ENCODE measurements around the gene CORO2B.
A peak's percentile ranks its signal among the peaks of the same experiment; 100 is the strongest.

CORO2B gene

GRCh38 chr15:68574629-68575028 lies 4.2 kb upstream of the CORO2B start:
- no peak for DNase-seq

GRCh38 chr15:68576235-68576892 lies 2.4 kb upstream of the CORO2B start:
- no peak for DNase-seq

DNA sequence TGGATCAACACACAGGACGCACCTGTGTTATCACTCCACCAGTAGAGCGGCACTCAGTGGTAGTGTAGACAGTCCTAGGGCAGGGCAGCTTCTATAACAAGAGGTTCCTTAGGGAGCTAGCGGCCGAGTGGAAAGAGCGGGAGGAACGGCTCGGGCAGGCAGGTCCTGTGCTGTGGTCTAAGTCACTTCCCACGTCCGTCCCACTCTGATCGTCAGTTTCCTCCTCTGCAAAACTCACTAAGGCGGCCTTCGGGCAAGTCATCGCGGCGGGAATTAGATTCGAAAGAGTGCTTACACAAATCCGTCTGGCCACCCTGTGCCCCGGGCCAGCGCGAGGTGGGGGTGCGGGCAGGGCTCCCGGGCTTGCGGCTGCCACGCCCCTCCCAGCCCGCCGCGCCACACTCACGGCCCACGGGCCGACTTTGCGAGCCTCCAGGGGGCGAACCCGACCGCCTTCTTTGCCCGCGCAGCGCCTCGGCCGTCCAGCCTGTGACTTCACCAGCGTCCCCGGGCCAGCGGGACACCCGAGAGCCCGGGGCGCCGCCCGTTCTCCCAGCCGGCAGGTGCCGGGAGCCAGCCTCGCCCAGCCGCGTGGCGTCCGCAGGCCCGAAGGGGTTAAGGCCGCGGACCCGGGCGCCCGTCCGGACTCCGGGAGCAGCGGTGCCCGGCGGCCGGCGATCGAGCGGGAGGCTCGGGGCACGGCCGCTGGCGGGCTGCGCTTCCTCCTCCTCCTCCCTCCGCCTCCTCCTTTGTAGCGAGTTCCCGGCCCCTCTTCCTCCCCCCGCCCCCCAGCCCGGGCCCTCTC lies 416 bp upstream of the CORO2B start:
- peak; percentile 27 for DNase-seq

- no peak for DNase-seq
Observed at GRCh38 chr15:68580026-68580882, 1.5 kb downstream of the CORO2B start.

DNA sequence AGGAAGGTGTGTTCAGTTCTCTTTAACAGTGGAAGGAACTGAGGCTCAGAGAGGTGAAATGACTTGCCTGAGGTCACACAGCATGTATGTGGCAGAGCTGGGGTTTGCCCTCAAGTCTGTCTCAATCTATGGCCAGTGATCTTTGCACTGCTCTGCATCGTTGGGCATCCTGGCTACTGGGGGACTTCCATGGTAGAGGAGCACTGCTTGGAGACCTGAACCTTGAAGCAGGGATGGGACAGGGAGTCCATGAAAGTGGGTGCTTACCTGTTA lies 2.0 kb downstream of the CORO2B start:
- DNase-seq: no peak

GRCh38 chr15:68581725-68582124 lies 2.9 kb downstream of the CORO2B start:
- no peak for DNase-seq

GRCh38 chr15:68582236-68582635 lies 3.4 kb downstream of the CORO2B start:
- DNase-seq: no peak

DNA sequence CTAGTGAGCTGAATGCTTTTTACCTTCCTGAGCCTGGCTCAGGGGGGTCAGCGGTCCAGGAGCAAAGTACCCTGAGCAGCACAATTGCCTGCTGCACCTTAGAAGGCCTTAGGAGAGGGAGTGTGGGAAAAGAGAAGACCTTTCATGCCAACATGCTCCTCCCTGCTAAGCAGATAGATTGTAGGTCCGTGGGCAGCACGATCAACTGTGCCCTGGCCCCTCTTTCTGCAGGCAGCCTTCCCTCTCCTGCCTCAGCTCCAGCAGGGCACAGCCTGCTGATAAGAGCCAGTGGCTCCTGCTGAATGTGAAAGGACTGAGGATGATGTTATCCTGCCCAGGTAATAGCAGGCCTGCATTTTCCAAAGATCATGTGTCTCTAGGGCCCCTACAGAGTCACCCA lies 4.1 kb downstream of the CORO2B start:
- no peak for DNase-seq

GRCh38 chr15:68583321-68583720 lies 4.5 kb downstream of the CORO2B start:
- no peak for DNase-seq

DNA sequence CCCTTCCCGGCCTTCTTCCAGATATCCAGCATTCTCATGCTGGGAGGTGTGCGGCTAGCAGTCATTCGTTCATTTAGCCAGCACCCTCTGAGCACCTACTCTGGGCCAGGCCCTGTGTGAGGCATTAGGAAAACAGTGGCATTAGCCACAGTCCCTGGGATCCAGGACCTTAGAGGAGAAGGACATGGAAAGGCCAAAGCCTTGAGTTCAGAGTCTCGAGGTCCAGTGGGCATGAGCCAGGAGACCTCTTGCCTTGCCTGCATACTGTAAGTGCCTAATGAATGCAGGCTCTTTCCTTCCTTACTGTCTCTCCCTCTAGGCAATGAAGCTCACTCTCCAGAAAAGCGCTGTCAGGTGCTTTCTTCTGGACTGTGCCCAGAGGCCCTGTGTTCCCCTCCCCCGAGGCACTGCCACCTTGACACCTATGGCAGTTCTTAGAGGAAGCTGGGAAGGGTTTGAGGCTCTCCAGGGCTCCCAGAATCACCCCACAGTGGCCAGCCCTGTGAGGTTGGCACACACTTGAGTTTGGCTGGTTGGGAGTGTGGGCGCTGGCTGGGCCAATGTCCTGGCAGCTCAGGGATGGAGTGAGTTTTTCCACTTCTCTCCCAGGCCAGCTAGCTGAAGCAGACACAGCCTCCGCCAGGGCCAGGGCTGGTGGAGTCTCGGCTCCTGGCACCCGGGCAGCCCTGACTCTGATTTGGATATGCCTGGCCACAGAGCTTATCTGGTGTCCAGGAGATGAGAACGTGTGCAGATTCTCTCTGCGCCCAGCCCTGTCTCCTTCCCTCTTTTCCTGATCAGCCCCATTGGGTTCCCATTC lies 5.4 kb downstream of the CORO2B start:
- DNase-seq: no peak

DNA sequence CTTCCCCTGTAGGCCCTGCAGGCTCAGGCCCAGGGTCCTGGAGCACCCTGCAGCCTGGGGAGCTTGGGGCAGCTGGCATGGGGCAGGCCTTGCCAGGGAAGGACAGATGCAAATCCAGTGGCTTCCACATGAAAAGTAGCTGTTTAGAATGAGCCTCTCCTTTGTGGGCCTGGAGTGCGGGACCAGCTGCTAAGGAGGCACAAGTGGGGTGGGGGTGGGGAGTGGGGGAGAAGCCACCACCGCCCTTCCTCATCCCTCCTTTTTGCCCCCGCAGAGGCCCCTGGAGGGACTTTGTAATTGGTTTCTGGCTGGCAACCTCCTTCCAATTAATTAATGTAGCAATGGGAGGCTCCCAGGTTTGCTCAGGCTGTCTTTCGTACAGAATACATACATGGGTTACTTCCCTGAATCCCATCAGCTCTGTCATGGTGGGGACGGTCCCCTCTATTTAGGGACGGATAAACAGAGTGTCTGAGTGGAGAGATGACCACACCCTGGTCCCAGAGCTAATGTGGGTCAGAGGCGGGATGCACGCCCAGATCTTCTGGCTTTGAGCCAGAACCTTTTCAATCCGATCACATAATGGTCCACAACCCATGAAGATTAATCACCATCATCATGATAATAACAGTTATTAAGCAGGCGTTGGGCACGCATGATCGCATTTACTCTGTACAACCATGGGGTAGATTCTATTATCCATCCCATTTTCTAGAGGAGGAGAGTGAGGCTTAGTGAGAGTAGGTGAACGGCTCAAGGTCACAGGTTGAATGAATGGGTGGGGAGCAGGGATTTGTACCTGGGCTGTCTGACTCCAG lies 6.2 kb downstream of the CORO2B start:
- DNase-seq: no peak

GRCh38 chr15:68585574-68586273 lies 6.9 kb downstream of the CORO2B start:
- DNase-seq: no peak

DNA sequence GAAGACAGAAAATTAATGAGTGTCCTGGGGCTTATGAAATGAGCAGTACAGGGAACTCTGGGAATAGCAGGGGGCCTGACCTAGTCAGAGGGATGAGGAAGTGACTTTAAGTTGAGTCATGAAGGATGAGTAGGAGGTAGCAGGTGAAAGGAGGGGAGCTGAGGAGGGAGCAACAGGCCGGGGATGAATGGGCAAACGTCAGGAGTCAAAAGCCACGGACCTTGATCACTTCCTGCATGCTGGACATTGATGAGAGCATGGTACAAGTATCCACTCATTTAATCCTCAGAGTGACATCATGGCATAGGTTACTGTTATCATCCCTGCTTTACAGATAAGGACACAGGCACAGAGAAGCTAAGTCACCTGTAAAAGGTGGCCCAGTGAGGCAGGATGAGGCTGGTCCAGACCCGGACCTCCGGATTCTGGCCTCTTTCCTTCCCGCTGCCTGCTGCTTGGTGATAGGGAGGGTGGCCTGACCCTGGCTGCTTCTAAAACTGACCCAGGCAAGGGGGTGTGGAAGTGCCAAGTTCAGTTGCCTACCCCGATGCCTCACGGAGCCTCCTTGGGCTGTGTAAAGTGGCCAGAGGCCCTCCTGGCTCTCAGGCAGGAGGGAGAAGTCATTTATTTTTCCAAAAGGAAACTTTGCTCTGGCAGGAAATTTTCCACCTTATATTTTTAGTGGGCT lies 7.6 kb downstream of the CORO2B start:
- DNase-seq: no peak

DNA sequence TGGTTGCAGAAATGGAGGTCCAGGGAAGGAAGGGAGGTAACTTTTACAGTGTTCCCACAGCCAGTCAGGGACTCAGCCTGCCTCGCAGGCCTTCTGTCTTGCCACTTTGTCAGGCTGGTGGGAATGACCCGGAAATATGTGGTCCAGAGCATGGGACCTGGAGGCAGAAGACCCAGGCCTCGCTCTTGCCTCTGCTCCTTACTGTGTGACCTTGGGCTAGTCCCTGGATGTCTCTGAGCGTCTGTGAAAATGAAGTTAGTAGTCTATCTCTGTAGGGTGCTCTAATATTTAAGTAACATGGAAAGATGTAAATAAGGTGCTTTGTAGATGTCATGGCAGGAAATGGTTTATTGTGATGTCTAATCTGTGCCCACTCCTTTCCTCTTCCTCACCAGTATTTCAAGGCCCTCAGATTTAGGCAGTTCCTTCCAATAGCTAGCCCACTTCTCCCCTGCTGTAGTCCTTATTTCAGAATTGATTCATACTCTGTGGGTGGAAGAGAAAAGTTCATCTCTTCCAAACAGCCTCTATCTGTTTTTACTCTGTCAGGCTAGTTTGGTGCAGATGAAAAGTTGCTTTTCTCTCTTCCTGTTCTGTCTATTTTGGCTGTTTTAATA lies 9.1 kb downstream of the CORO2B start:
- DNase-seq: no peak

DNA sequence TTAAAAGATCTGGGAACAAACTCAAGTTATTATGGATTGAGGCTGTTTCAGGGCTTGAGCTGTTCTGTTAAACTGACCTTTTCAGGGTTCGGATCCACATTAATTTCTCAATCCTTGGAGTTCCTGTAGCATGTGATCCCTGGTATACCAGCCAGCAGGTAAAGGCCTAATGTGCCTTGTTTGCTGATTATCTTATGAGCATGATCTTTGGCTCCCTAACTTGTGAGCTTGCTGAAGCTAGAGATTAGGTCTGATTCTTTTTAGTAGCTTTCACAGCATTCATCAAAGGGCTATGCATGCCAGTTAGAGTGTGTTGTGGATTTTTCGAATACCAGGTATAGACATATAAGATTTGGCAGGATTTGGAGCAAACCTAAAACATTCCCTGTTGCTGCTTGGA lies 10.3 kb downstream of the CORO2B start:
- DNase-seq: no peak

DNA sequence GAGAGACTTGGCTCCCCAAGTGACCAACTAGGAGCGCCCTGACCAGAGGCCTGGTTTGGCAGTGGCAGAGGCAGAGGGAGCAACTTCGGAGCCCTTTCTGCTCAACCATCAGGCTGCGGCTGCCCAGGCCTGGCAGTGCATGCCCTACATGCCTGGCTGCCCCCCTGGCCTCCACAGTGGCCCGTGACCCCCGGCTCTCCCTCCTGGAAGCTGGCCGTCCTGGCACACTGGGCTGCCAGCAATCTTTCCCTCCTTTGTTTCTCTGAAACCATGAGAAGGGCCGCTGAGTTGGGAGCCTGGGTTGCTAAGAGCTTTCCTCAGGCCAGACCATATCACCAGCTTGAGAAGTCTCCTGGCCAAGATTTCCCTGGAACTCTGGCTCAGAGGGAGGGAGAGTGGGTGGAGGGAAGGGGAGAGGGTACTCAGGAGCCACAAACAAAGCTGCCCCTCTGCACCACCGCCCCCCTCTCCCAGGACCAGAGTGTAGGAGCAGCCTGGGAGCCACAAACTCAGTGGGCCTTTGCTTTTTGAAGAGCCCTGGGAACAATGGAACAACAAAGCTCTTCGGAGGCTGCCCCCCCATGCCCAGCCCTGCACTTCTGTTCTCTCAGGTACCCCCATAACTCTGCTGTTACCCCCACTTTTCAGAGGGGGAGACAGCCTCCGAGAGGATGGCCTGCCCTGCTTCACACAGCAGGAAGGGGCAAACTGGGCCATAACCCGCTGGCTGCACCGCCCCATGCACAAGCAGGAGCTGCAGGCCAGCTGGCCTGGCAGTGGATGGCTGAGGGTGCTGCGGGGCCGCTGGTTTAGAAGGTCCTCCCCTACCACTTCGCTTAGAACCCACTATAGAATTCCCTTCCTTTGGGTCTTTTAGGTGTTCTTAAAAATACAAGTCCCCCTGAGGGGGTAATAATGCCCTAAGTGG lies 11.3 kb downstream of the CORO2B start:
- no peak for DNase-seq

DNA sequence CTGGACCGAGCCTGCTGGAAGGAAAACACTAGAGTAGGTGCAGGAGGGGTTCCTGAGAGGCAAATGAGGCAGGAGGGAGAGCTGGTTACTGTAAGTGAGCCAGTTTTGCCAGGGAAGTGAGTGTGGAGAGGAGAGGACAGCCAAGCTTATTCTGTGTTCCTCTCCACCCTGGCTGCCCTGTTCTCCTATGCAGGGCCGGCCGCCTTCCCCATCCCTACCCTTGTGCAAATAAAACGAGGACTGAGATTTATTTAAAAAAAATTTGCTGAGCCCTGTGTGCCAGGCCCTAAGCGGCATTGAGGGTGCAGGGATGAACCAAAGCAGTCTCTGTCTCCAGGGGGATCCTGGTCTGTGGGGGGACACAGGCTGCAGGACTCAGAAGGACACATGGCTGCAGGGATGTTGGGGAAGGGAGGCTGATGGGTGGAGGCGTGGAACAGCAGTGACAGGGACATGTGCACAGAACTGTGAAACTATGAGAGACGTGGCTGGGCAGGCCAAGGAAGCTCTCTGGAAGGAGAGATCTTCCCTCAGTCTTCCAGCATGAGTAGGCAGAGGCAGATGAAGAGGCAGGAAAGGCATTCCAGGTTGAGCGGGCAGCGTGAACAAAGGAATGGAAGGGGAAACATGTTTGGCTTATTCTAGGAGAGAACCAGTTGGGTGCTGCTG lies 12.1 kb downstream of the CORO2B start:
- no peak for DNase-seq

- DNase-seq: no peak
Observed at GRCh38 chr15:68592054-68592453, 13.3 kb downstream of the CORO2B start.

DNA sequence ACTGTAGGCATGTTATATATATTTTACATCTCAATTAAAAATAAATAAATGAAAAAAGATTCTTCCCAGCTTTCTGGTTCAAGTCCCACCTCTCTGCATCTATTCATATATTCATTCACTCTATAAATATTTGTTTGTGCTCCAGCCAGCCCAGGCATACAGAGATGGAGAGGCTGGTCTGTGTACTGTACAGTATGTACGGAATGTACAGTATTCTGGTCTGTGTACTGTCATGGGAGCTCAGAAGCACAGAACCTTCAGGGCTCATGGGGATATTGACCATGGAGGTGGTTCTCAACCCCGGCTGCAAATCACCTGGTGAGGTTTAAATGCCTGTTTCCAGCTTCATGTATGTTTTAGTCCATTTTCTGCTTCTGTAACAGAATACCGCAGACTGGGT lies 13.8 kb downstream of the CORO2B start:
- no peak for DNase-seq
